OCI-LY7 (cell line): ENCODE results near the gene SCN10A. TPM values are rescaled to one million over a fixed set of nuclear protein-coding genes. Genes with fewer than 3 reads are reported as not detected.

Source experiments
- BruUV-seq: library from RNA; stranded (reverse); fragments of 400-500 nt; replicated peaks from 2 replicates; lab custom pipeline; 2021; lab: Mats Ljungman, UMichigan
- CTCF ChIA-PET: fragments of 300-600 bp; sonication (Branson Sonifier 250); formaldehyde crosslinking; loops from one replicate; lab custom pipeline; 2022; ENCODE audit warnings: antibody characterized with exemption; ENCODE audit not compliant: unreplicated experiment; lab: Charles Lee
- POLR2A ChIA-PET: fragments of 300-600 bp; sonication (Branson Sonifier 250); formaldehyde crosslinking; loops from one replicate; lab custom pipeline; 2022; ENCODE audit warnings: antibody characterized with exemption; lab: Charles Lee
- DNase-seq: peaks from one replicate; pipeline ENCODE4 v3.0.0-alpha.2; 2015; ENCODE audit warnings: low spot score
- H2AFZ ChIP-seq: fragments of 200-600 bp; sonication (generic), shearing (Covaris generic); 2 replicates; pipeline ENCODE4 v1.6.1; 2014; ENCODE audit warnings: mild to moderate bottlenecking, antibody characterized with exemption, low read length, moderate library complexity
- H3K27ac ChIP-seq: fragments of 200-600 bp; sonication (generic); 2 replicates; pipeline ENCODE4 v1.5.1; 2014; ENCODE audit warnings: mixed run types, low read depth, mild to moderate bottlenecking, moderate library complexity, low read length, inconsistent platforms; ENCODE audit not compliant: poor library complexity, severe bottlenecking
- H3K36me3 ChIP-seq: fragments of 200-600 bp; sonication (generic); 2 replicates; pipeline ENCODE4 v1.6.1; 2014; ENCODE audit warnings: mild to moderate bottlenecking, antibody characterized with exemption, low read length, moderate library complexity, mixed read lengths; ENCODE audit not compliant: insufficient read depth
- H3K4me1 ChIP-seq: fragments of 200-600 bp; sonication (generic); 2 replicates; pipeline ENCODE4 v1.5.1; 2014; ENCODE audit warnings: mild to moderate bottlenecking, low read length; ENCODE audit not compliant: insufficient read depth, poor library complexity, severe bottlenecking
- H3K4me2 ChIP-seq: fragments of 200-600 bp; sonication (generic); 2 replicates; pipeline ENCODE4 v1.6.1; 2014; ENCODE audit warnings: mild to moderate bottlenecking, low read length
- H3K4me3 ChIP-seq: fragments of 200-600 bp; sonication (generic); 2 replicates; pipeline ENCODE4 v1.5.1; 2014; ENCODE audit warnings: mild to moderate bottlenecking, low read depth, low read length; ENCODE audit not compliant: poor library complexity, severe bottlenecking
- H3K79me2 ChIP-seq: fragments of 200-600 bp; sonication (generic); 2 replicates; pipeline ENCODE4 v1.6.1; 2016; ENCODE audit warnings: low read depth, mild to moderate bottlenecking, low read length, moderate library complexity, mixed read lengths; ENCODE audit not compliant: insufficient read depth
- H3K9me2 ChIP-seq: fragments of 200-600 bp; sonication (generic); 2 replicates; pipeline ENCODE4 v1.6.1; 2016; ENCODE audit warnings: mild to moderate bottlenecking, low read length, mixed read lengths; ENCODE audit not compliant: insufficient read depth
- H3K9me3 ChIP-seq: fragments of 200-600 bp; sonication (generic); 2 replicates; pipeline ENCODE4 v1.6.1; 2014; ENCODE audit warnings: mild to moderate bottlenecking, mixed run types, low read length, mixed read lengths
- H4K20me1 ChIP-seq: fragments of 200-600 bp; sonication (generic); 2 replicates; pipeline ENCODE4 v1.6.1; 2014; ENCODE audit warnings: mild to moderate bottlenecking, antibody characterized with exemption, low read length, moderate library complexity, mixed read lengths; ENCODE audit not compliant: insufficient read depth
- CTCF ChIP-seq: fragments of 200-600 bp; sonication (generic); conservative IDR thresholded peaks from 2 replicates; pipeline ENCODE4 v1.5.1; 2014; ENCODE audit warnings: mild to moderate bottlenecking, antibody characterized with exemption, low read length, moderate library complexity, mixed read lengths
- EZH2phosphoT487 ChIP-seq: fragments of 200-600 bp; sonication (generic); IDR thresholded peaks from 2 replicates; pipeline ENCODE4 v1.6.1; 2018; ENCODE audit warnings: low read depth, borderline replicate concordance, mild to moderate bottlenecking, mixed run types, antibody characterized with exemption, low read length, moderate library complexity, mixed read lengths
- intact Hi-C: fragments of 100-400 bp; cut with micrococcal nuclease; formaldehyde crosslinking; loops from one replicate; pipeline ENCODE4 v1.10.0; 2022; ENCODE audit not compliant: unreplicated experiment
- total RNA-seq, 2 experiments: library from RNA; depleted of rRNA in 1 of 2; stranded (reverse); fragments of >200 nt in 1 of 2; shearing (Covaris generic) in 1 of 2; gene quantifications; 2 replicates each; pipeline ENCODE4 v1.2.3, GENCODE V29; 2014 to 2022

The SCN10A gene
- total RNA-seq, 2 experiments from 2014 or later: not detected

DNA sequence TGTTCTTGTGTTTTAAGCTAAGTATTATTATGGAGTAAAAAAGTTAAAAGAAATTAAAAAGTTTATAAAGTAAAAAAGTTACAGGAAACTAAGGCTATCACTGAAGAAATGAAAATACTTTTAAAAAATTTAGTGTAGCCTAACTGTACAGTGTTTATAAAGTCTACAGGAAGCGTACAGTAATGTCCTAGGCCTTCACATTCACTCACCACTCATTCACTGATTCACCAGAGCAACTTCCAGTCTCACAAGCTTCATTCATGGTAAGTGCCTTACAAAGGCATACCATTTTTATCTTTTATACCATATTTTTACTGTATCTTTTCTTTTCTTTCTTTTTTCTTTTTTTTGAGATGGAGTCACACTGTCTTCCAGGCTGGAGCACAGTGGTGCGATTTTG, 125.8 kb downstream of the SCN10A start:
- ChIA-PET POLR2A (interaction anchor here (0.6 kb wide), 1 partner anchor 1339 kb away, joined by 3 read pairs; no protein-coding TSS in a partner anchor), CTCF (no interaction called here)
- no peak overlapping the region for H3K4me2 ChIP-seq
- no peaks in the 10 kb centered on the region for H4K20me1 ChIP-seq
- no peak for TF ChIP-seq EZH2phosphoT487
- H3K27ac ChIP-seq: no peak overlapping the region
- H2AFZ ChIP-seq: no peak overlapping the region
- no peaks in the 10 kb centered on the region for H3K9me2 ChIP-seq
- H3K36me3 ChIP-seq: no peaks in the 10 kb centered on the region
- H3K4me1 ChIP-seq: no peaks in the 10 kb centered on the region
- no peak for DNase-seq
- intact Hi-C loops: no loop called here
- BruUV-seq: no TSS peak
- H3K4me3 ChIP-seq: no peak overlapping the region
- H3K9me3 ChIP-seq: no peaks in the 10 kb centered on the region
- no peaks in the 10 kb centered on the region for H3K79me2 ChIP-seq

- H3K9me3 ChIP-seq: no peaks in the 10 kb centered on the region
- H3K27ac ChIP-seq: no peak overlapping the region
- H3K9me2 ChIP-seq: no peaks in the 10 kb centered on the region
- H3K36me3 ChIP-seq: no peaks in the 10 kb centered on the region
- no peak overlapping the region for H2AFZ ChIP-seq
- ChIA-PET CTCF (no interaction called here), POLR2A (interaction anchor here (0.6 kb wide), 2 partner anchors 1340 to 1800 kb away, joined by 3 read pairs; no protein-coding TSS in a partner anchor)
- no peaks in the 10 kb centered on the region for H3K79me2 ChIP-seq
- no peak for TF ChIP-seq CTCF
- TF ChIP-seq EZH2phosphoT487: no peak
- no TSS peak for BruUV-seq
- intact Hi-C loops: no loop called here
- H4K20me1 ChIP-seq: no peaks in the 10 kb centered on the region
- H3K4me3 ChIP-seq: no peak overlapping the region
- no peak for DNase-seq
- no peak overlapping the region for H3K4me2 ChIP-seq
- H3K4me1 ChIP-seq: no peaks in the 10 kb centered on the region
Observed at GRCh38 chr3:38689774-38690173, 126.2 kb downstream of the SCN10A start.

DNA sequence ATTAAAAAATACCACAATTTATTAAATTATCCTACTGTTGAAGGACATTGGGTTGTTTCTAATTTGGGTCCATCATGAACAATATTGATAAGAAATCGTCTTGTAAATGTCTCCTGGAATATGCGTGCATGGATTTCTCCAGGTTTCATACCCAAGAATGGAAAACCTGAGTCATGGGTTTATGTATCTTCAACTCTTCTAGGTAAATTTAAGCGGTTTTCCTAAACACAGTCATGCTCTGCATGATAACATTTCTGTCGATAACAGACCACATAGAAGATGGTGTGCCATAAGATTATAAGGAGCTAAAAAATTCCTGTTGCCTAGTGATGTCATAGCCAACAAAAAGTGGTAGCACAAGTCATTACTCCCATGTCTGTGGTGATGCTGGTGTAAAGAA, 126.7 kb downstream of the SCN10A start:
- BruUV-seq: no TSS peak
- DNase-seq: no peak
- TF ChIP-seq CTCF (no peak), EZH2phosphoT487 (no peak)
- no peaks in the 10 kb centered on the region for H3K79me2 ChIP-seq
- H3K36me3 ChIP-seq: no peaks in the 10 kb centered on the region
- no peak overlapping the region for H3K4me3 ChIP-seq
- ChIA-PET POLR2A (interaction anchor here (0.6 kb wide), 1 partner anchor 1799 kb away, joined by 3 read pairs; no protein-coding TSS in a partner anchor), CTCF (no interaction called here)
- no peak overlapping the region for H2AFZ ChIP-seq
- H3K4me1 ChIP-seq: no peaks in the 10 kb centered on the region
- no peaks in the 10 kb centered on the region for H4K20me1 ChIP-seq
- no peaks in the 10 kb centered on the region for H3K9me2 ChIP-seq
- H3K9me3 ChIP-seq: no peaks in the 10 kb centered on the region
- H3K27ac ChIP-seq: no peak overlapping the region
- intact Hi-C loops: no loop called here
- H3K4me2 ChIP-seq: no peak overlapping the region
